HT1080 (cell line): ENCODE results near the gene SLC23A1. TPM values are rescaled to one million over a fixed set of nuclear protein-coding genes. Genes with fewer than 3 reads are reported as not detected.
"Not testable (repeated sequence)": the region's sequence is repeated elsewhere in the genome, so short reads cannot be mapped to it uniquely, and the experiment has no call there.

Source experiments
- DNase-seq: peaks from one replicate; pipeline ENCODE4 v3.0.0-alpha.2; 2015; ENCODE audit warnings: low read depth
- total RNA-seq: library from RNA; depleted of rRNA; stranded (reverse); fragments of >200 nt; shearing (Covaris generic); gene quantifications from 2 replicates; pipeline ENCODE4 v1.2.3, GENCODE V29; 2014

The SLC23A1 gene
- total RNA-seq, 1 experiment from 2014 or later: not detected

GRCh38 chr5:139374909-139375308 lies 8.2 kb downstream of the SLC23A1 start:
- no peak for DNase-seq

GRCh38 chr5:139371482-139372435 lies 11.3 kb downstream of the SLC23A1 start:
- DNase-seq: no peak

- DNase-seq: peak; percentile 35
Observed at GRCh38 chr5:139369181-139369580, 13.9 kb downstream of the SLC23A1 start.

GRCh38 chr5:139368613-139369012 lies 14.5 kb downstream of the SLC23A1 start:
- DNase-seq: no peak

GRCh38 chr5:139364466-139364865 lies 18.6 kb downstream of the SLC23A1 start:
- no peak for DNase-seq

GRCh38 chr5:139363937-139364336 lies 19.2 kb downstream of the SLC23A1 start:
- no peak for DNase-seq

GRCh38 chr5:139361835-139362429 lies 21.2 kb downstream of the SLC23A1 start:
- no peak for DNase-seq

GRCh38 chr5:139360384-139360783 lies 22.7 kb downstream of the SLC23A1 start:
- no peak for DNase-seq

- DNase-seq: no peak
Observed at GRCh38 chr5:139358064-139358463, 25.0 kb downstream of the SLC23A1 start.

GRCh38 chr5:139355900-139356299 lies 27.2 kb downstream of the SLC23A1 start:
- not testable (repeated sequence) for DNase-seq

GRCh38 chr5:139354186-139354585 lies 28.9 kb downstream of the SLC23A1 start:
- DNase-seq: no peak

- DNase-seq: not testable (repeated sequence)
Observed at GRCh38 chr5:139347863-139348262, 35.2 kb downstream of the SLC23A1 start.

- not testable (repeated sequence) for DNase-seq
Observed at GRCh38 chr5:139345442-139345841, 37.7 kb downstream of the SLC23A1 start.

- no peak for DNase-seq
Observed at GRCh38 chr5:139344177-139344576, 38.9 kb downstream of the SLC23A1 start.

GRCh38 chr5:139343476-139343875 lies 39.6 kb downstream of the SLC23A1 start:
- no peak for DNase-seq

GRCh38 chr5:139342423-139342723 lies 40.7 kb downstream of the SLC23A1 start:
- DNase-seq: no peak

- peak; percentile 99 for DNase-seq
Observed at GRCh38 chr5:139341689-139342422, 41.2 kb downstream of the SLC23A1 start, which contains the start of gene PAIP2. Gene PAIP2 (plus strand): TSS chr5:139341854. CDS start chr5:139363785, 21,931 bp downstream.

- DNase-seq: no peak
Observed at GRCh38 chr5:139341187-139341688, 41.9 kb downstream of the SLC23A1 start.

GRCh38 chr5:139340051-139340450 lies 43.0 kb downstream of the SLC23A1 start:
- DNase-seq: no peak

GRCh38 chr5:139335811-139336210 lies 47.3 kb downstream of the SLC23A1 start:
- DNase-seq: peak; percentile 41
